ENCODE measurements around the gene TSPAN33. TPM values are rescaled to one million over a fixed set of nuclear protein-coding genes. Genes with fewer than 3 reads are reported as not detected.

TSPAN33 gene
- polyA plus RNA-seq, 1 of the 3 experiments (the other 2 are of a cell fraction) = 6.9 TPM

GRCh38 chr7:129103561-129104324, 40.8 kb upstream of the TSPAN33 start:
- ChIA-PET POLR2A (interaction anchor here (0.6 kb wide), 1 partner anchor 85 kb away, joined by 3 read pairs; the partner anchor contains the start of gene SMO), CTCF (interaction anchor here (1.1 to 6.6 kb wide), 5 partner anchors 8 to 627 kb away, joined by 3 to 70 read pairs (median 3); partner anchors contain the start of gene METTL2B)
- Histone ChIP-seq H3K9me2 (no peaks in the 10 kb centered on the region), H3K9ac (no peak overlapping the region), H3K79me2 (ENCODE audit: insufficient read depth) (no peaks in the 10 kb centered on the region), H3K4me1 (ENCODE audit: control insufficient read depth in 1 of 2, insufficient read depth in 2 of 2, low read depth in 1 of 2, low read length in 1 of 2) (no peaks in the 10 kb centered on the region), H3K4me2 (no peak overlapping the region), H3K36me3 (replicated peaks in 1 of 2; ENCODE audit: control insufficient read depth in 1 of 2, insufficient read depth in 2 of 2, low read length in 1 of 2) (no peaks in the 10 kb centered on the region), H3K4me3 (ENCODE audit: low read depth in 2 of 2, low read length in 1 of 2) (no peak overlapping the region), H3F3A (replicated peaks; ENCODE audit: insufficient read depth) (no peaks in the 10 kb centered on the region), H3K27ac (ENCODE audit: low read depth in 2 of 2, low read length in 1 of 2) (no peak overlapping the region), H2AFZ (ENCODE audit: low read depth) (no peak overlapping the region), H4K20me1 (ENCODE audit: insufficient read depth) (no peaks in the 10 kb centered on the region), H3K27me3 (ENCODE audit: insufficient read depth) (no peaks in the 10 kb centered on the region), H3K9me3 (no peaks in the 10 kb centered on the region)
- 74% methylated on average over 4 of the region's 4 CpGs for WGBS (ENCODE audit: low lambda C conversion rate)
- TF ChIP-seq TAF1 (IDR thresholded peaks at IDR 0.05; ENCODE audit: borderline replicate concordance, low read depth, low read length) (no peak), MXI1 (IDR thresholded peaks at IDR 0.05; ENCODE audit: low read depth, low read length) (no peak), SMC3 (IDR thresholded peaks at IDR 0.05; ENCODE audit: low read depth, low read length) (no peak), TEAD4 (IDR thresholded peaks at IDR 0.05; ENCODE audit: borderline replicate concordance, insufficient read depth) (no peak)
- DNase-seq = no peak

GRCh38 chr7:129108581-129108980, 35.9 kb upstream of the TSPAN33 start:
- H3K27ac ChIP-seq (ENCODE audit: low read depth in 2 of 2, low read length in 1 of 2) = no peak overlapping the region
- no peak for DNase-seq

More at GRCh38 chr7:129108581-129108980, 35.9 kb upstream of the TSPAN33 start:
- no peaks in the 10 kb centered on the region for H3K9me3 ChIP-seq
- no peaks in the 10 kb centered on the region for H3F3A ChIP-seq (replicated peaks; ENCODE audit: insufficient read depth)
- peaks cover 10% of the 10 kb centered on the region; the same call in 1 of the 2 replicates for H3K27me3 ChIP-seq (ENCODE audit: insufficient read depth)
- no peaks in the 10 kb centered on the region for H3K79me2 ChIP-seq (ENCODE audit: insufficient read depth)
- TF ChIP-seq EP300 (IDR thresholded peaks at IDR 0.05; ENCODE audit: borderline replicate concordance in 1 of 2, low read depth in 1 of 2, low read length in 1 of 2) = no peak
- TF ChIP-seq ZBTB33 (IDR thresholded peaks at IDR 0.05; ENCODE audit: borderline replicate concordance, low read depth) = no peak
- no peak for TF ChIP-seq JUND (IDR thresholded peaks at IDR 0.05)
- no peak for TF ChIP-seq RAD21 (IDR thresholded peaks at IDR 0.05; ENCODE audit: low read length)
- no peak for TF ChIP-seq MAX (IDR thresholded peaks at IDR 0.05; ENCODE audit: low read depth)
- TF ChIP-seq PBX3 (IDR thresholded peaks at IDR 0.05) = no peak
- TF ChIP-seq FOSL2 (IDR thresholded peaks at IDR 0.05; ENCODE audit: borderline replicate concordance, low read depth) = no peak
- no peak for TF ChIP-seq FOXJ3 (CRISPR knock-in tag; IDR thresholded peaks at IDR 0.05)
- no peak for TF ChIP-seq TCF12 (IDR thresholded peaks at IDR 0.05)
- TF ChIP-seq SIN3A (IDR thresholded peaks at IDR 0.05; ENCODE audit: borderline replicate concordance, low read depth, low read length) = no peak
- no peak for TF ChIP-seq TAF1 (IDR thresholded peaks at IDR 0.05; ENCODE audit: borderline replicate concordance, low read depth, low read length)
- no peak overlapping the region for H2AFZ ChIP-seq (ENCODE audit: low read depth)
- no peak overlapping the region for H3K4me3 ChIP-seq (ENCODE audit: low read depth in 2 of 2, low read length in 1 of 2)
- ChIA-PET CTCF (no interaction called here), POLR2A (no interaction called here)
- H3K9ac ChIP-seq = no peak overlapping the region
- H3K4me1 ChIP-seq (ENCODE audit: control insufficient read depth in 1 of 2, insufficient read depth in 2 of 2, low read depth in 1 of 2, low read length in 1 of 2) = peaks cover 0 to 7% of the 10 kb centered on the region in 2 experiments; a peak in 1 of 4 replicates
- 75% methylated on average over 4 of the region's 4 CpGs for WGBS (ENCODE audit: low lambda C conversion rate)
- no peaks in the 10 kb centered on the region for H3K9me2 ChIP-seq
- no peaks in the 10 kb centered on the region for H3K36me3 ChIP-seq (replicated peaks in 1 of 2; ENCODE audit: control insufficient read depth in 1 of 2, insufficient read depth in 2 of 2, low read length in 1 of 2)
- H4K20me1 ChIP-seq (ENCODE audit: insufficient read depth) = no peaks in the 10 kb centered on the region
- H3K4me2 ChIP-seq = no peak overlapping the region
